Tibial nerve (tissue), 4 donors: Measurements from ENCODE around the gene GK2. TPM values are rescaled to one million over a fixed set of nuclear protein-coding genes. Genes with fewer than 3 reads are reported as not detected.

Experiments
- DNase-seq, 2 donors: peaks; one replicate each; pipeline ENCODE4 v3.0.0-alpha.2; 2019; ENCODE audit warnings: low spot score in 2 of 2
- H3K27ac ChIP-seq, 4 donors: fragments of 200-600 bp; sonication (generic) in 3 of 4; one replicate each; pipeline ENCODE4 v1.5.1; 2017 to 2019; ENCODE audit warnings: mild to moderate bottlenecking in 1 of 4
- H3K27me3 ChIP-seq, 2 donors: fragments of 200-600 bp; sonication (generic) in 1 of 2; one replicate each; pipeline versions ENCODE4 v1.5.1 to v1.6.0; 2017 to 2019
- H3K36me3 ChIP-seq, 3 donors: fragments of 200-600 bp; sonication (generic); one replicate each; pipeline ENCODE4 v1.5.1; 2018 to 2019
- H3K4me1 ChIP-seq, 4 donors: fragments of 200-600 bp; sonication (generic) in 3 of 4; one replicate each; pipeline ENCODE4 v1.5.1; 2017 to 2019
- H3K4me3 ChIP-seq, 4 donors: fragments of 200-600 bp; sonication (generic) in 3 of 4; one replicate each; pipeline ENCODE4 v1.5.1; 2017 to 2019; ENCODE audit warnings: mild to moderate bottlenecking in 1 of 4, moderate library complexity in 1 of 4
- H3K9me3 ChIP-seq, 4 donors: fragments of 200-600 bp; sonication (generic) in 3 of 4; one replicate each; pipeline ENCODE4 v1.5.1; 2017 to 2019
- CTCF ChIP-seq, 5 experiments: fragments of 200-600 bp in 3 of 5; fragments of 450-650 bp in 2 of 5; sonication (generic) in 3 of 5; IDR thresholded peaks; one replicate each; pipeline ENCODE4 v1.5.1; 2016 to 2019; ENCODE audit warnings: antibody characterized with exemption in 5 of 5, mild to moderate bottlenecking in 3 of 5, moderate library complexity in 2 of 5
- EP300 ChIP-seq, 2 donors: sonication (generic); formaldehyde crosslinking; IDR thresholded peaks; one replicate each; pipeline ENCODE4 v1.6.1; 2017; ENCODE audit warnings: antibody characterized with exemption in 2 of 2, mild to moderate bottlenecking in 1 of 2
- POLR2A ChIP-seq, 2 donors: fragments of 450-650 bp; IDR thresholded peaks; one replicate each; pipeline ENCODE4 v1.6.1; 2017; ENCODE audit warnings: antibody characterized with exemption in 2 of 2, mild to moderate bottlenecking in 2 of 2, moderate library complexity in 2 of 2
- WGBS, 2 donors: methylation state at CpG; one replicate each; pipeline ENCODE4 v1.1.5; 2018; 5-methylcytosine and 5-hydroxymethylcytosine counted together
- total RNA-seq, 4 donors: library from RNA; depleted of rRNA; stranded (reverse); fragments of >200 nt; gene quantifications; one replicate each; pipeline ENCODE4 v1.1.0, GENCODE V29; 2016

Gene GK2
- total RNA-seq, 4 donors from 2014 or later, result not detected

- no peak overlapping the region for H3K4me3 ChIP-seq
- peaks cover 0 to 4% (median 0%) of the 10 kb centered on the region in 4 donors for H3K4me1 ChIP-seq
- H3K27ac ChIP-seq, result no peak overlapping the region
These were observed 19.0 kb upstream of the GK2 start for GRCh38 chr4:79426989-79427388.

GRCh38 chr4:79425586-79425985 lies 17.6 kb upstream of the GK2 start:
- Histone ChIP-seq H3K9me3 (peaks cover 0 to 5% (median 0%) of the 10 kb centered on the region in 4 donors), H3K36me3 (no peaks in the 10 kb centered on the region), H3K4me1 (peaks cover 0 to 4% (median 0%) of the 10 kb centered on the region in 4 donors), H3K27me3 (no peaks in the 10 kb centered on the region), H3K4me3 (no peak overlapping the region), H3K27ac (no peak overlapping the region)
- TF ChIP-seq POLR2A (IDR thresholded peaks at IDR 0.05) (no peak), CTCF (IDR thresholded peaks at IDR 0.05) (no peak), EP300 (IDR thresholded peaks at IDR 0.05) (no peak)
- WGBS, 2 donors, result 78% methylated on average over 1 of the region's 1 CpG
- DNase-seq, result no peak

More at GRCh38 chr4:79426989-79427388, 19.0 kb upstream of the GK2 start:
- Histone ChIP-seq H3K27me3 (no peaks in the 10 kb centered on the region), H3K36me3 (no peaks in the 10 kb centered on the region), H3K9me3 (no peaks in the 10 kb centered on the region)
- DNase-seq, result no peak
- no peak for TF ChIP-seq CTCF (IDR thresholded peaks at IDR 0.05)
- no peak for TF ChIP-seq EP300 (IDR thresholded peaks at IDR 0.05)
- TF ChIP-seq POLR2A (IDR thresholded peaks at IDR 0.05), result no peak

GRCh38 chr4:79421483-79421882 lies 13.5 kb upstream of the GK2 start:
- no peaks in the 10 kb centered on the region for H3K4me1 ChIP-seq
- no peak overlapping the region for H3K4me3 ChIP-seq
- H3K27me3 ChIP-seq, result no peaks in the 10 kb centered on the region
- peaks cover 0 to 21% (median 0%) of the 10 kb centered on the region in 4 donors for H3K9me3 ChIP-seq
- no peaks in the 10 kb centered on the region for H3K36me3 ChIP-seq
- H3K27ac ChIP-seq, result no peak overlapping the region
- no peak for DNase-seq
- WGBS, 2 donors, result 74 to 81% methylated on average over 2 of the region's 2 CpGs
- TF ChIP-seq CTCF (IDR thresholded peaks at IDR 0.05) (no peak), POLR2A (IDR thresholded peaks at IDR 0.05) (no peak), EP300 (IDR thresholded peaks at IDR 0.05) (no peak)

DNA sequence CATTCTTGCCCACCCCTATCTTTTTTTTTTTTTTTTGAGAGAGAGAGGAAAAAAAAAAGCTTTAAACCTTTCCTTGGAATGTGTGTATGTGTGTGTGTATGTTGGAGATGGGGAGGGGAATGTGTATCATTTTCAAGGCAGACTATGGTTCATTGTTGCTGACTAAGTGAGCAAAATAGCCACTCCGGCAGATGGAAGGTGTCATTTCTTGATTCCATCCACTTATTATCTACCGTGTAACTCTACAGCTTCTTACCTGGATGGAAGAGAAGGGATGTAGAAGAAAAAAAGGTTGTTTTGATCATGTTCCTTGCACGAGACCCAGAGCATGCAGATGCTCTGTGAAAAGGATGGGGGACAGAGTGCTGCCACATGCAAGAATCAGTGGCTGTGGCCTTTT lies 5.9 kb upstream of the GK2 start:
- Histone ChIP-seq H3K36me3 (no peaks in the 10 kb centered on the region), H3K4me1 (no peaks in the 10 kb centered on the region), H3K27ac (no peak overlapping the region), H3K9me3 (peaks cover 0 to under 1% (median 0%) of the 10 kb centered on the region in 4 donors), H3K4me3 (no peak overlapping the region), H3K27me3 (no peaks in the 10 kb centered on the region)
- 84 to 89% methylated on average over 3 of the region's 3 CpGs for WGBS, 2 donors
- TF ChIP-seq POLR2A (IDR thresholded peaks at IDR 0.05) (no peak), CTCF (IDR thresholded peaks at IDR 0.05) (no peak), EP300 (IDR thresholded peaks at IDR 0.05) (no peak)
- DNase-seq, result no peak

- no peak overlapping the region for H3K27ac ChIP-seq
- H3K4me1 ChIP-seq, result no peaks in the 10 kb centered on the region
- DNase-seq, result no peak
- 70 to 84% methylated on average over 9 of the region's 9 CpGs for WGBS, 2 donors
- H3K9me3 ChIP-seq, result no peaks in the 10 kb centered on the region
- TF ChIP-seq CTCF (IDR thresholded peaks at IDR 0.05) (no peak), EP300 (IDR thresholded peaks at IDR 0.05) (no peak), POLR2A (IDR thresholded peaks at IDR 0.05) (no peak)
- no peak overlapping the region for H3K4me3 ChIP-seq
- H3K27me3 ChIP-seq, result no peaks in the 10 kb centered on the region
- no peaks in the 10 kb centered on the region for H3K36me3 ChIP-seq
These were observed 5.2 kb upstream of the GK2 start for GRCh38 chr4:79413032-79413885.
